ENCODE measurements around the gene TTLL11. TPM values are rescaled to one million over a fixed set of nuclear protein-coding genes. Genes with fewer than 3 reads are reported as not detected.
"Not testable (repeated sequence)": the region's sequence is repeated elsewhere in the genome, so short reads cannot be mapped to it uniquely, and the experiment has no call there.

TTLL11 gene
- total RNA-seq, 2 experiments from 2014 or later: 1.5 to 2.1 TPM

GRCh38 chr9:121984726-121985402, 108.2 kb downstream of the TTLL11 start:
- POLR2A ChIA-PET: no interaction called here
- no peak overlapping the region for H3K4me3 Mint-ChIP-seq

GRCh38 chr9:121983736-121984135, 109.4 kb downstream of the TTLL11 start:
- POLR2A ChIA-PET: no interaction called here
- no peaks in the 10 kb centered on the region for H3K27me3 Mint-ChIP-seq
- H3K4me1 Mint-ChIP-seq: no peaks in the 10 kb centered on the region
- no peak overlapping the region for H3K27ac Mint-ChIP-seq
- H3K4me3 Mint-ChIP-seq: no peak overlapping the region
- H3K36me3 Mint-ChIP-seq (ENCODE audit: low read depth): no peaks in the 10 kb centered on the region
- no peak for DNase-seq
- H3K9me3 Mint-ChIP-seq: peaks cover 2% of the 10 kb centered on the region
- CTCF ChIA-PET: interaction anchor here (0.9 to 1.2 kb wide), 2 partner anchors 14 to 300 kb away, joined by 3 read pairs; no protein-coding TSS in a partner anchor

More at GRCh38 chr9:121984726-121985402, 108.2 kb downstream of the TTLL11 start:
- CTCF ChIA-PET: interaction anchor here (0.5 to 1.2 kb wide), 5 partner anchors 45 to 1218 kb away, joined by 3 to 5 read pairs (median 4); no protein-coding TSS in a partner anchor
- DNase-seq: no peak
- no peaks in the 10 kb centered on the region for H3K27me3 Mint-ChIP-seq
- peaks cover 2% of the 10 kb centered on the region for H3K9me3 Mint-ChIP-seq
- H3K36me3 Mint-ChIP-seq (ENCODE audit: low read depth): no peaks in the 10 kb centered on the region
- H3K4me1 Mint-ChIP-seq: no peaks in the 10 kb centered on the region
- H3K27ac Mint-ChIP-seq: no peak overlapping the region

- Mint-ChIP-seq H3K4me3 (no peak overlapping the region), H3K4me1 (no peaks in the 10 kb centered on the region), H3K36me3 (ENCODE audit: low read depth) (no peaks in the 10 kb centered on the region), H3K27me3 (no peaks in the 10 kb centered on the region), H3K27ac (no peak overlapping the region), H3K9me3 (peaks cover 2% of the 10 kb centered on the region)
- POLR2A ChIA-PET: no interaction called here
- no peak for DNase-seq
- CTCF ChIA-PET: interaction anchor here (1.1 to 2.0 kb wide), 2 partner anchors 11 to 14 kb away, joined by 3 to 5 read pairs; no protein-coding TSS in a partner anchor
Observed at GRCh38 chr9:121981118-121981883, 111.8 kb downstream of the TTLL11 start.

GRCh38 chr9:121980665-121981064, 112.4 kb downstream of the TTLL11 start:
- H3K36me3 Mint-ChIP-seq (ENCODE audit: low read depth); H3K27ac Mint-ChIP-seq; H3K9me3 Mint-ChIP-seq; H3K27me3 Mint-ChIP-seq; H3K4me3 Mint-ChIP-seq; DNase-seq; POLR2A ChIA-PET; H3K4me1 Mint-ChIP-seq: not testable (repeated sequence)
- CTCF ChIA-PET: interaction anchor here (0.6 to 2.0 kb wide), 2 partner anchors 12 to 197 kb away, joined by 3 to 5 read pairs; no protein-coding TSS in a partner anchor

GRCh38 chr9:121979736-121980135, 113.4 kb downstream of the TTLL11 start:
- Mint-ChIP-seq H3K4me3 (no peak overlapping the region), H3K4me1 (no peaks in the 10 kb centered on the region), H3K9me3 (peaks cover 2% of the 10 kb centered on the region), H3K27ac (no peak overlapping the region), H3K36me3 (ENCODE audit: low read depth) (no peaks in the 10 kb centered on the region), H3K27me3 (no peaks in the 10 kb centered on the region)
- no peak for DNase-seq
- ChIA-PET CTCF (no interaction called here), POLR2A (no interaction called here)

- no peaks in the 10 kb centered on the region for H3K4me1 Mint-ChIP-seq
- no peak overlapping the region for H3K27ac Mint-ChIP-seq
- no peaks in the 10 kb centered on the region for H3K27me3 Mint-ChIP-seq
- no peak for DNase-seq
- peaks cover 2% of the 10 kb centered on the region for H3K9me3 Mint-ChIP-seq
- no peak overlapping the region for H3K4me3 Mint-ChIP-seq
- CTCF ChIA-PET: no interaction called here
- no peaks in the 10 kb centered on the region for H3K36me3 Mint-ChIP-seq (ENCODE audit: low read depth)
- POLR2A ChIA-PET: no interaction called here
Observed at GRCh38 chr9:121976751-121977150, 116.4 kb downstream of the TTLL11 start.

- ChIA-PET CTCF (no interaction called here), POLR2A (no interaction called here)
- H3K4me1 Mint-ChIP-seq: no peaks in the 10 kb centered on the region
- no peaks in the 10 kb centered on the region for H3K27me3 Mint-ChIP-seq
- no peaks in the 10 kb centered on the region for H3K36me3 Mint-ChIP-seq (ENCODE audit: low read depth)
- DNase-seq: no peak
- no peak overlapping the region for H3K27ac Mint-ChIP-seq
- H3K4me3 Mint-ChIP-seq: no peak overlapping the region
- H3K9me3 Mint-ChIP-seq: no peaks in the 10 kb centered on the region
Observed at GRCh38 chr9:121975801-121976277, 117.3 kb downstream of the TTLL11 start.

- no peaks in the 10 kb centered on the region for H3K27me3 Mint-ChIP-seq
- peaks cover 2% of the 10 kb centered on the region for H3K36me3 Mint-ChIP-seq (ENCODE audit: low read depth)
- no peak overlapping the region for H3K4me3 Mint-ChIP-seq
- H3K4me1 Mint-ChIP-seq: no peaks in the 10 kb centered on the region
- DNase-seq: no peak
- CTCF ChIA-PET: no interaction called here
- POLR2A ChIA-PET: no interaction called here
- no peak overlapping the region for H3K27ac Mint-ChIP-seq
- H3K9me3 Mint-ChIP-seq: no peaks in the 10 kb centered on the region
Observed at GRCh38 chr9:121974421-121974820, 118.7 kb downstream of the TTLL11 start.

- Mint-ChIP-seq H3K9me3 (no peaks in the 10 kb centered on the region), H3K4me1 (no peaks in the 10 kb centered on the region), H3K36me3 (ENCODE audit: low read depth) (peaks cover 2% of the 10 kb centered on the region), H3K4me3 (no peak overlapping the region), H3K27ac (no peak overlapping the region), H3K27me3 (no peaks in the 10 kb centered on the region)
- ChIA-PET POLR2A (no interaction called here), CTCF (no interaction called here)
- no peak for DNase-seq
Observed at GRCh38 chr9:121972501-121972981, 120.6 kb downstream of the TTLL11 start.

- CTCF ChIA-PET: no interaction called here
- H3K4me1 Mint-ChIP-seq: no peaks in the 10 kb centered on the region
- no peak for DNase-seq
- POLR2A ChIA-PET: no interaction called here
- no peak overlapping the region for H3K27ac Mint-ChIP-seq
- H3K27me3 Mint-ChIP-seq: no peaks in the 10 kb centered on the region
- no peak overlapping the region for H3K4me3 Mint-ChIP-seq
- H3K9me3 Mint-ChIP-seq: no peaks in the 10 kb centered on the region
- H3K36me3 Mint-ChIP-seq (ENCODE audit: low read depth): peaks cover 2% of the 10 kb centered on the region
Observed at GRCh38 chr9:121968056-121968455, 125.1 kb downstream of the TTLL11 start.

GRCh38 chr9:121966706-121967105, 126.4 kb downstream of the TTLL11 start:
- no peak overlapping the region for H3K27ac Mint-ChIP-seq
- ChIA-PET POLR2A (no interaction called here), CTCF (no interaction called here)
- no peaks in the 10 kb centered on the region for H3K4me1 Mint-ChIP-seq
- H3K4me3 Mint-ChIP-seq: no peak overlapping the region
- H3K9me3 Mint-ChIP-seq: no peaks in the 10 kb centered on the region
- peaks cover 2% of the 10 kb centered on the region for H3K36me3 Mint-ChIP-seq (ENCODE audit: low read depth)
- no peaks in the 10 kb centered on the region for H3K27me3 Mint-ChIP-seq
- no peak for DNase-seq

- ChIA-PET POLR2A (no interaction called here), CTCF (no interaction called here)
- H3K36me3 Mint-ChIP-seq (ENCODE audit: low read depth): no peaks in the 10 kb centered on the region
- H3K4me1 Mint-ChIP-seq: peaks cover 1% of the 10 kb centered on the region
- H3K4me3 Mint-ChIP-seq: no peak overlapping the region
- no peaks in the 10 kb centered on the region for H3K9me3 Mint-ChIP-seq
- DNase-seq: no peak
- no peak overlapping the region for H3K27ac Mint-ChIP-seq
- H3K27me3 Mint-ChIP-seq: no peaks in the 10 kb centered on the region
Observed at GRCh38 chr9:121963528-121963995, 129.5 kb downstream of the TTLL11 start.

- no peak overlapping the region for H3K4me3 Mint-ChIP-seq
- no peaks in the 10 kb centered on the region for H3K36me3 Mint-ChIP-seq (ENCODE audit: low read depth)
- ChIA-PET CTCF (no interaction called here), POLR2A (no interaction called here)
- DNase-seq: no peak
- H3K9me3 Mint-ChIP-seq: no peaks in the 10 kb centered on the region
- H3K4me1 Mint-ChIP-seq: peaks cover 5% of the 10 kb centered on the region
- no peak overlapping the region for H3K27ac Mint-ChIP-seq
- H3K27me3 Mint-ChIP-seq: no peaks in the 10 kb centered on the region
Observed at GRCh38 chr9:121962421-121962820, 130.7 kb downstream of the TTLL11 start.
